Measurements from ENCODE around the gene PCSK6.

PCSK6 gene

DNA sequence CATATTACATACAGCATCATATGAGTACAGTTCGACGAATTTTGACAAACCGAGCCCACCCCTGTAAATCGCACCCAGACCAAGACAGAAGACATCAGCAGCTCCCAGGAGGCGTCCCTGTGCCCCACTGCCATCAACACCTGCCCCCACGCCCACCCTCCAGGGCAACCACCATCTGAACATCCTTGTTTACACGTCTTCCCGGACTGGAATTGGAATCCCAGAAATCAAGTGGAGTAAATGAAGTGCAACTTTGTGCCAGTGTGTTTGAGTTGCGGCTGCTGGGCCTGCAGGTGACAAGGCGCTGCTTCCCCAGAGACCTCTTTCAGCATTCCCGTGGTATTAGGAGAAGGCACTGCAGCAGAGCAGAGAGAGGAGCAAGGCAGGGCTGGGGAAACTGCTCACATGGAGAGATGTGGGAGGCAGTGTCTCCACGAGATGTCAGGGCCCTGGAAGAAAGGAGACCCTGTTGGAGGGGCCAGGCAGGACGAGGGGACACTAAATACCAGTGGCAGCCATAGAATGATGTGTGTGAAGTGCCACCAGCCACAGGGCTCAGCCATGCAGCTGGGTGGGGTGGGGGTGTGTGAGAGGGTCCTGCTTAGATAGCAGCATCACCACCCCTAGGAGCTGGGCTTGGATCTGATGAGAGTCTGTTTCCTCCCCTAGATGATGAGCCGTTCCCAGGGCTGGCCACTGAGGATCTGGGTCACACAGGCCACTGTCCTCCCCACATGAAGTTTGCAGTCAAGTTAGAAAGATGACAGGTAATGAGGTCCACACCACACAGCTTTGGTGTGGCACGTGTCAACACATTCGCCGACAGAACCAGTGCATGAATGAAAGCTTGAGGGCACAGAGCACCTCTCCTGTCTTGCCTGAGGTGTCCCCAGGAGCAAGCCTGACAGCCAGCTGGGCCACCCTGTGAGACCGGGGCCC lies 33.4 kb upstream of the PCSK6 start:
- DNase-seq, result no peak

DNA sequence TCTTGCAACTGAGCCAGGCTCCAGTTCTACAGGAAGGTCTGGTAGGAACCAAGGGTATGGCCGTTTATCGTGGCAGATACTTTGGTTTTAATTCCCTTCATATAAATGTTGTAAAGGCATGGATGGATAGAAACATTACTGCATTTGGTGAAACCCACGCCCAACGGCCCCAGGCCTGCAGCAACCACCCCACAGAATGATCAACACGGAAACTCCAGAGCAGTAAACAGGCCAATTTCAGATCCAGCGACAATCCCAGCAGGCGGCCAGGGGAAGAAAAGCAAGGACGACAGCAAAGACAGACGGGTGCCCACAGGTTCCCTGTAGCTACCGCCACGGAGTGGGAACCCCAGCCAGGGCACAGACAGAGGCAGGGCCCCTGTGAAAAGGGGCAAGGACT lies 32.6 kb upstream of the PCSK6 start:
- DNase-seq, result no peak

DNA sequence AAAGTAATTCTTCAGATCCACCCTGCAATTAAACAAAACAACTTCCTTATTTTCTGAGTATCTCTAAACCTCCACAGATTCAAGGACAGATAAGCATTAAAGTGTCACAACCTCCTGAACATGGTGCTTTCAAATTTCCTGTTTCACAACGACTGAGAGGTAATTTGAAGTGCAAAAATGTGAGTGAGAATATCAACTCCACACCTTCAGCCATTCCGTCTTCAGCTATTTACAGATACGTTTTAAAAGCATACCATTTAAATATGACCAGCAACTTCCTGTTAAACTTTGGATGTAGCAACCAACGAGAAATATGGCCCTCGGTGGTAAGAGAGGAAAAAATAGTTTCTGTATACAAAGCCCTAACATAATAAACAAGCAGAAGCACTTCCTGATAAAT lies 32.1 kb upstream of the PCSK6 start:
- no peak for DNase-seq

DNA sequence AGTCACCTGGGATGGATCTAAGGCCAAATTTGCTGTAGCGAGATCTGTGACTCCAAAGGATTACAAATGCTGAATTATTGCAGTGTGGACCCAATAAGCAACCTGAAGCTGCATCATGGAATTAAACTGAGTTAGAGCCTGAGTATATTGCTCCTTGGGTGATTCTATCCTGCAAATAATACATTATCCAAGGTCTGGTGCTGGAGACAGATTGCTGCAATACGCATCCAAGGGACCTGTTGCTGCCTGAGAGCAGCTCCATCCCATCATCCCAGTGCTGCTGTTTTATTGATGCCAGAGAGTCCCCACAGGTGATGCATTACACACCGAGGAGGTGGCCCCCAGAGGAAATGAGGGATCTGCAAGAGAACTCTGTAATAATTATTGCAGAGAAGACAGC lies 31.6 kb upstream of the PCSK6 start:
- no peak for DNase-seq

DNA sequence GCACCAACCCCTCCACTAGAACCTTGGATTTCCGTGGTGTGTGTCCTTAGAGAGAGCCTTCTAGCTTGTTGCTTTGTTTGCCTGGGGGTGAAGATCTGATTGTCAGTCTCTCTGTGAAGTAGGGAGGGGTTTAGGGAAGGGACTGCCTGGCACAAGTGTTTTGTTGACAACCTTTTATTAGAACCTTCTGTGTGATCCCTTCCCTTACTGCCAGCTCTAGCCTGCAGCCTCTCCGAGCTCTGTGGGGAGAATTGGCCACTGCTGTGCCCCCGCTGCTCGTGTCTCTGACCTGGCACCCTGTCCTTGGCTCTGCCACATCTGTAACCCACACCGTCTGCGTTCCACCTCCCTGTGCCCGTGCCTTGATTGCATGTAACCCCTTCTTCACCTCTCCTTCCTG lies 30.9 kb upstream of the PCSK6 start:
- DNase-seq, result no peak

DNA sequence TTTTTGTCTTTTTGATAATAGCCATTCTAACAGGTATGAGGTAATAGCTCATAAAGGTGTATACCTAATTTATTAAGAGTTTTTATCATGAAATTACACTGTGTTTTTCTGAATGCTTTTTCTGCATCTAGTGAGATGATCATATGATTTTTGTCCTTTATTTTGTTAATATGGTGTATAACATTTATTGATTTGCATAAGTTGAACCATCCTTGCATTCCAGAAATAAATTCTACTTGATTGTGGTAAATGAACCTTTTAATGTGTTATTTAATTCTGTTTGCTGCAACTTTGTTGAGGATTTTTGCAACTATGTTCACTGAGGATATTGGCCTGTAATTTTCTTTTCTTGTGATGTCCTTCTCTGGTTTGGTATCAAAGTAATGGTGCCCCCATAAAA lies 28.0 kb upstream of the PCSK6 start:
- no peak for DNase-seq

DNA sequence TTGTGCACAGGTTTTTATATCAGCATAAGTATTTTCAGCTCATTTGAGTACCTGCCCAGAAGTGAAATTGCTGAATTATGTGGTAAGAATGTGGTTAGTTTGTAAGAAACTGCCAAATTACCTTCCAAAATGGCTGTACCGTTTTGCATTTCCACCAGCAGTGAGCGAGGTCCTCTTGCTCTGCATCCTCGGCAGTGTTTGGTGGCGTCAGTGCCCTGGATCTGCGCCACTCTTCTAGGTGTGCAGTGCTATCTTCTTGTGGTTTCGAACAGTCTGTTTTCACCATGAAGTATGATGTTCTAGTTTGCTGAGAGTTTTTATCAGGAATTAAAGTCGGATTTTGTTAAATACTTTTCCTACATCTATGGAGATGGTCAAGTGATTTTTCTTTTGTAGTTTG lies 24.8 kb upstream of the PCSK6 start:
- DNase-seq, result no peak

DNA sequence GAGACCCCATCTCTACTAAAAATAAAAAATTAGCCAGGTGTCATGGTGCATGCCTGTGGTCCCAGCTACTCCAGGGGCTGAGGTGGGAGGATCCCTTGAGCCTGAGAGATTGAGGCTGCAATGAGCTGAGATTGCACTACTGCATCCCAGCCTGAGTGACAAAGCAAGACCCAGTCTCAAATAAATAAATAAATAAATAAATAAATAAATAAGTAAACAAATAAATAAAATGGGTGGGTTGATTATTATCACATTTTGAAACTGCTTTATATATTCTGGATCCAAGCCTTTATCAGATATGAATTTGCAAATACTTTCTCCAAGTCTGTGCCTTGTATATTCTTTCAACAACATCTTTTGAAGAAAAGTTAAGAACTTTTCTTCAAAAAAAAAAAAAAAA lies 22.2 kb upstream of the PCSK6 start:
- no peak for DNase-seq

DNA sequence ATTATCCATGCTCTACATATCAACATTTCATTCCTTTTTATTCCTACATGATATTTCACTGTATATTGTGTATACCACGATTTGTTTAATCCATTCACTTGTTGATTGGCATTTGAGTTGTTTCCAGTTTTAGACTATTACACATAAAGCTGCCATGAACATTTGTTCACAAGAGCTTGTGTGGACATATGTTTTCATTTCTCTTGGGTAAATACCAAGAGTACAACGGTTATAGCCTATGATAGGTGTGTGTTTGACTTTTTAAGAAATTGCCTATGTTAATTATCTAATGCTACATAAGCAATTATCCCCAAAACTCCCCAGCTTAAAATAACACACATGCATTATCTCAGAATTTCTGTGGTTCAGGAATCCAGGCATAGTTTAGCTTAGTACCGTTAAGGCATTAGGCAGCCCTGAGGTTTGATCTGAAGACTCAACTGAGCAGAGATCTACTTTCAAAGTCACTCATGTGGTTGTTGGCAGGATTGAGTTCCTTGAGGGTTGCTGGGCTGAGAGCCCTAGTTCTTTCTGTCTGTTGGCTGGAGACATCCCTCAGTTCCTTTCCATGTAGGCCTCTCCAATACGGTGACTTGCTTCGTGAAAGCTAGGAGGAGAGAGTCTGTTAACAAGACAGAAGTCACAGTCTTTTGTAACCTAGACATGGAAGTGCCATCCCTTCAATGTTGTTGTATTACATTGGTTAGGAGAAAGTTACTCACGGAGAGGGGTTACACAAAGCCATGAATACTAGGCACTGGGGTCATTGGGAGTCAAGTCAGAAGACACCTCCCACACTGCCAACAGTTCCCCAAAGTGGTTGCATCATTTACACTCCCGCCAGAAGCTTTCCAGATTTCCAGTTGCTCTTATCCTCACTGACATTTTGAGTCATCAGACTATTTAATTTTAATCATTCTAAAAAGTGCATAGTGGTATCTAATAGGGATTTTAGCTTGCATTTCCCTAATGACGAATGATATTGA lies 21.0 kb upstream of the PCSK6 start:
- DNase-seq, result no peak

DNA sequence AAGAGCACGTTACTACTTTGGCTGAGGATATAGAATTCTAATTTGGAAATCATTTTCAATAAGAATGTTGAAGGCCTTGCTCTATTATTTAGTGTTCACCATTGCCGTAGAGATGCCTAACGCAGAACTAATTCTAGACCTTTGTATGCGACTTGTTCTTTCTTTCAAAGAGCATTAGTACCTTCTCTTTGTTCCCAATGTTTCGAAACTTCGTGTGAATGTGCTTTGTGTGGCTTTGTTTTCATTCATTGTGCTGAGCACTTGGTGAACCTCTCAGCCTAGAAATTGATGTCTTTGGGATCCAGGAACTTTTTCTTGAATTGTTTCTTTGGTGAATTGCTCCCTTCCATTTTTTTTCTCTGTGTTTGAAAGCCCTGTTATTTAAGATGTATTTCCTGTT lies 19.8 kb upstream of the PCSK6 start:
- DNase-seq, result no peak

DNA sequence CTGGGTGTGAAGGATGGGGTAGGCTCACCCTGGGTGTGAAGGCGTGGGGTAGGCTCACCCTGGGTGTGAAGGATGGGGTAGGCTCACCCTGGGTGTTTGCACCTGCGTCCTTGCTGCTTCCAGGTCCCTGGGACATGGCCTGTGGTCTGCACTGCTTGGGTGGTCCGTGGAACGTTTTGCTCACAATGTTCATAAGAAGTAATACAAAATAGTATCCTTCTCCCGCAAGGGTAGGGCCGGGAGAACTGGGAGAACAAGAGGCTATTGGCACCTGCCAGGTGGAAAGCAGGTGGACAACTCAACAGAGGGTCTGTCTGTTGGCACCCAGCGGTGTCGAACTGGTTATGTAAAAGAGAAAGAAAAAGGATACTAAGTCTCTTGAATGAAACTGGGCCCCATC lies 17.0 kb upstream of the PCSK6 start:
- no peak for DNase-seq

DNA sequence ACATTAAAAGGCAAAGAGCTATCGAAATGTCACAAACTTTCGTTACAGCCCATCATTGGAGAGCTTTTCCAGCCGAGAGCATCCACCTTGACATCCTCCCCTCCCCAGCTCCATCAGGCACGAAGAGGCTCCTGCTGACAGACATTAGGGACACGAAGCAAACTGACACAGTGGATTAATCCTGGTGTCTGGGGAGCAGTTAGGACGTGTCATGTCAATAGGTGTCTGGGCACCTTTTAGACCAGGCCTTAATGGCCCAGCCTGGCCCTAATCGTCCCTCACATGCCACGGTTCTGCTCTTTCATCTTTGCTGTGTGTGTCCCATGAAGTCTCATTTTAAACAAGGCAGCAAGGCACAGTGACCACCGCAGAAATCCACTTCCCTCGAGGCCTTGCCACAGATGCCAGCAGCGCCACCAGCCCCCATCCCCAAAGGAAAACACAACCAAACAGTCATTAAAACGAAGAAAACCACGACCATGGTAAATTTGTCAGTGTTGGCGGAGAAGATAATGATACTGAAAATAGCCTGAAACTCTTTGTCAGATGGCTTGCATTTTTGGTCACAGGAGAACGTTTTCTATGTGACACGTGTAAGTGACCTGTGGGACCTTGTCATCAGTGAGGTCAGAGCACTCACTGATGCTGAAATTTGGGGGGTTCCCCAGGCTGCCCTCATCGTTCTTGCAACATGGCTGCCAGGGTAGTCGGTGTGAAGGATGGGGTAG lies 16.3 kb upstream of the PCSK6 start:
- no peak for DNase-seq

DNA sequence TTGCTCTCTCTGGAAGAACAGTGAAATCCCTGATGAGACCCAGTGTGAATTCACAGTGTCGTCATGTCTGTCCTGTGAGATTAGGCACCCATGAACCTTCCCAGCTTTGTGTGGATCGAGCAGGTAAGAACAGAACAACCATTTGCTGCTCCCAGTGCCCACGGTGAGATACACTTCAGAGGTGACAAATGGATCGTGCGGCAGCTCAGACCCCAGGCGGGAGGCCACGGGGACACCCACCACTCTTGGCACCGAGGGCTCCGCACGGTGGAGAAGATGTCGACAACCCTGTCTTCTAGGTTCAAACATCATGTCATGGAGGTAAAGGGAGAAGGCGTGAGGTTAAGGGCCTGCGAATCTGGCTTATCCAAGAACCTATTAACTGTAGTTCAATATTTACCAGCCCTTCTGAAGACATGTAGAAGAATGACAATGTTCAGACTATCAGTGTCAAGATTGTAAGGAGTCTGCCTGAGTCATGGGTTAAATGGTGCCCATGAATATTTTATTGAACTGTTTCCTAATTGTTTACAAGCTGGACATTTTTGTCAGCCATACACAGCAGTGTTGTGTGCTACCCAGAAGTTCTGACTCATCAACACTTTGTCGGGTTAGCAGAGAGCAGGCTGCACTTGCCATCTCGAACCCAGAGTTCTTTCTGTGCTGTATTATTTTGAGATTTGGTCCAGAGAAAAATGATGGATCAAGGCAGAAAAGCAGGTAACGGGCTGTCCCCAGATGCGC lies 15.5 kb upstream of the PCSK6 start:
- DNase-seq, result no peak

DNA sequence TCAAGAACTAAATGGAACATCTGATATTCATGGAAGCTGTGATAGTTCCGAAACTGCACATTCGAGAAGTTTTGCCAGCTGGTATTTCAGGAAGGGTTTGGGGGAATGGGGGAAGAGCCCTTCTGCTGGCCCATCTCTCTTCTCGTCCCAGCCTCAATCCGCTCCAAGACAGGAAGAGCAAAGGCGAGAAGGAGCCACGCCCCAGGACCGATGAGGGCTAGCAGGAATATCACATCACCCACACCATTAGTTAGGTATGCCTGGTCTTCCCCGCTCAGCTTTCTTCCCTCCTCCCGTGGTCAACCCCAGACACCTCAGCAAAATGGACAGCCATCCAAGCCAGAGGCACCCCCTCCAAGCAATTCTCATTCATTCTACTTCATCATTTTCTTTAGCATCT lies 14.9 kb upstream of the PCSK6 start:
- no peak for DNase-seq

DNA sequence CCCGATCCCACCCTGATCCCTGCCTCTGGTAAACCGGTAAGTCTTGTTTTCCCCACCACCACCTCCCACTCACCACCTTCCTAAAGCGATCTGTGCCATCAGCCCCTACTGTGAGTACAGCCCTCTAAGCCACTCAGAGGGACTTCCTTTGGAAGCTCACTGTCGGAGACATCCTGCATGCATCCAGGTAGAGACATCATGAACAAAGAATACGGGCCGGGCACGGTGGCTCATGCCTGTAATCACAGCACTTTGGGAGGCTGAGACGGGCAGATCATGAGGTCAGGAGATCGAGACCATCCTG lies 13.7 kb upstream of the PCSK6 start:
- no peak for DNase-seq

DNA sequence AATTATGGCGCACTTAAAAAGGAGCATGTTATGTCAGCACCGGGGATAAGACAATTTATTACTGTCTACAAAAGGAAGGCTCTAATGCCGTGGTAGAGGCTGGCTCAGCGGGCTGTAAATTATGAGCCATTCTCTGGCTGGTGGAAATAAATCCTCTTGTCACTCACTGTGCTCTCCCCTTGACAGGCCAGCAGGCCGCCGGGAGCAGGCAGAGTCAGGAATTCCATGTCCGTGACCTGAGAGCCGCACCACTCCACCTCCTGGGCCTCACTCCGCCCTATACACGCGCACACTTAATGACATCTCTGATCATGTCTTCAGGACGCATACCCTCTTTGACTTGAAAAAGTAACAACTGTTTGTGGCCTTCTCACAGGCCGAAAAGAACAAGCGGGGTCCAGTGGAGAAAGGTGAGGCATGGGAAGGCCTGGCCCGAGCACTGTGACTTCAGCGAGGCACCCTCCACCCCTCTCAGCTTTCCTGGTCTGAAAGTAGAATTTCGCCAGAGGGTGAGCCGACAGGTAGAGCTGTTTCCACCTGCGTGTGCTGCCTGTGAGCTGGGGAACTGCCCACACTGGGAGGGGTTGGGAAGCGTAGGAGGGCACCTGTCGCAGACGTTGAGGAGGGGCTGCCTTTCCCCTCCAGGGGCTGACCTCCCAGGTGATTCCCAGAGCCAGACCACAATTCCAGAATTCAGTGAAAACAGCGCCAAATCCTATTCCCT lies 13.2 kb upstream of the PCSK6 start:
- DNase-seq, result no peak

DNA sequence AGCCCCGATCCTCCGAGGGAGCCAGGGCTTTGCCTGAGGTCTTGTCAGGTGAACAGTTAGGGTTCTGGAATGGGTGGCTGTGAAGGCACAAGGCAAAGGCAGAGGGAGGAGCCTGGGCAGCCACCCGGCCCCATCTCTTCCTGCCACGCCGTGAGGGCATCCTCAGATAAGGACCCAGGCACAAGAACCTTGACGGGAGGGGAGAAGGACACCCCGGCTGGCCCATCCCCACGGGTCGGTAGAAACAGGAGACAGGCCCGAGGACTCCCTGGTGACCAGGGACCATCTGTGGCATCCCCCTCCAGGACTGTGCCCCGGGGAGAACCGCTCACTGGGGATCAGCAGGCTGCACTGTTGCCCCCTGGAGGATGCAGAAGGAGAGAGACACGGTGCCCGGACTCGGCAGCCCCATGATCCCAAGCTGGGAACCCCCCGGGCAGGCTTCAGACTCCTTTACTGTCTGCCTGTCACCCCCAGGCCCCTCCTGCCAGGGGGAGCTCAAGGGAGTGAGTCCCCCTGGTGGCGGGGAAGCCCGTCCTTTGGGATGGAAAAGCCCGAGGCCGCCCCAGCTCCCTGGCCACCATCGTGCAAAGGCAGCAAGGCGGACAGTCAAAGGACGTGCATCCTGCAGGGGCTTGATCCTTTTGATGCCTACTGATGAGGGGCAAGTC lies 12.3 kb upstream of the PCSK6 start:
- peak; percentile 43 for DNase-seq

DNA sequence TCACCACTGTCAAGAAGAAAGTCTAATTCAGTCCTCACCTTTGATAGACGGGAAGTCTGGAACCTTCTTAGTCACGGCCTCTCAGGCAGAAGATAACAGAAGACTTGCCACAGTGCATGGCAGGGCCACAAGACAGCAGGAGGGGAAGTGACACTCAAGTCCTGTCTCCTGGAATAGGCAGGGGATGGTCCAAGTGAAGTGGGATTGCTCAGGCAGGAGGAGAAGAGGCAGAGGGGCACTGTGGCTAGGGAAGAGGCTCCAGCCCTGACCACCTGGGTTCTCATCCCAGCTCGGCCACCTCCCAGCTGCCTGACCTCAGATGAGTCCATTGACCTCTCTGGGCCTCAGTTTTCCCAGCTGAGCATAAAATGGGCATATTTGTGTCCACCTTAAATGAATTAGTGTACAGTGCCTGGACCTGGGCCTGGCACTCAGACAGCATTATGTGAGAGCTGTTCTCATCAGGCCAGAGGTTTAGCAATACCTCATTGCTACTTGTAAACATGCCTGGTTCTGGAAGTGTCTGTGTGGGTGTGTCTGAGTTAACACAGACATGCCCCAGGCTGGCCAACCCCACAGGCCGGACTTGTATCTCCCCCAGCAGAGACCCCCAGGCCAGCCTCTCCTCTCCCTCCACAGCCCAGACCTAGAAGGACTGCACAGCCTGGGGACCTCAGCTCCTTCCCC lies 11.5 kb upstream of the PCSK6 start:
- DNase-seq, result no peak

DNA sequence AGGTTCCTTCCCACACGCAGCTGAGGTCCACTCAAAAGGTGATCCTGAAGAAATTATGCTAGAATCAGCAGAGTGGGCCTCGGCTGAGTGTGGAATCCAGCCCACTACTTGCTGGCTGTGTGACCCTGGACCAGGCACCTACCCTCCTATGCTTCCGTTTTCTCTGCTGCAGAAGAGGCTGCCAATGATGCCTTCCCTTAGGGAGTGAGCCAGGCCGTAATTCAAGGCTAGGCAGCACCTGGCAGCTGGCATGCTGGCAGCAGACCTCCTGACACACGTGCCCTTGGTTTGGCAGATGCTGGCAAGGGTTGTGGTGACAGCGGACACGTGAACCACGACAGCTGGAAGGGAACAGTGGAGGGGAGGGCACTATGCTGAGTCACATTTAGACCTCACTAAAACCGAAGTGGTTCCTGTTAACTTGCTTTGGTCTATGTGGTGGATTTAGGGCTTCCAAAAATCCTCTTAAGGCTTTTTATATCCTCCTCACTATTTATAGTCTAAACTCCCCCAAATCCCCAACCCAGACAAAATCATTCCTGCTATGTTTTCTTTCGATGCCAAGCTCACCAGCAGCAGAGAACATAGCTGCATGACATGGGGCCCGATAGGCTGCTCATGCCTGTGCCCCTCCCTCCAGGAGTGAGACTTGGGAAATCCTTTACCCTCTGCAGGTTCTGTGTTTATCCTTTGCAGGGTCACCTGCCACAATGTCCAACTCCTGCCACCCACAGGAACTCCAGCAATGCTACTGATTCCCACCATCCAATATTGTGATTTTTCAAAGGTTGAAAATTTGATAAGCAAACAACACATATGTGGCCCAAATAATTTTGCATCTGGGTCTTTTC lies 10.6 kb upstream of the PCSK6 start:
- DNase-seq, result no peak
